Lower leg skin (tissue), 3 donors: ENCODE measurements around the gene YWHAQ.

Source experiments
- POLR2A ChIP-seq, 2 donors: fragments of 450-650 bp; IDR thresholded peaks; one replicate each; pipeline ENCODE4 v1.6.1; 2016 to 2017; ENCODE audit warnings: antibody characterized with exemption in 2 of 2, mild to moderate bottlenecking in 1 of 2, moderate library complexity in 1 of 2
- TF ChIP-seq, protein P1 (sequence below), 3 donors: fragments of 450-650 bp; IDR thresholded peaks; one replicate each; pipeline ENCODE4 v1.5.1; 2016; ENCODE audit warnings: antibody characterized with exemption in 3 of 3, mild to moderate bottlenecking in 3 of 3, moderate library complexity in 2 of 3

DNA sequence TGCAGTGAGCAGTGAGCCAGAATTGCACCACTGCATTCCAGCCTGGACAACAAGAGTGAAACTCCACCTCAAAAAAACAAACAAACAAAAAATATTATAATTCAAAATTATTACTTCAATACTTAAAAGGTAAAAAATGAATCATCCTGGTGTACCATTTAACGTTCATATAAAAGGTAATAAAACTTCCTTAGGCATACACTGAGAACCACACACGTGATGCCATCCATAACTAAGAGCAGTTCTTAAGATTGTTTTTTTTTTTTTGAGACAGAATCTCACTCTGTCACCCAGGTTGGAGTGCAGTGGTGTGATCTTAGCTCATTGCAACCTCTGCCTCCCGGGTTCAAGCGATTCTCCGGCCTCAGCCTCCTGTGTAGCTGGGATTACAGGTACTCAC lies 29.4 kb downstream of the YWHAQ start:
- TF ChIP-seq, protein P1, sequence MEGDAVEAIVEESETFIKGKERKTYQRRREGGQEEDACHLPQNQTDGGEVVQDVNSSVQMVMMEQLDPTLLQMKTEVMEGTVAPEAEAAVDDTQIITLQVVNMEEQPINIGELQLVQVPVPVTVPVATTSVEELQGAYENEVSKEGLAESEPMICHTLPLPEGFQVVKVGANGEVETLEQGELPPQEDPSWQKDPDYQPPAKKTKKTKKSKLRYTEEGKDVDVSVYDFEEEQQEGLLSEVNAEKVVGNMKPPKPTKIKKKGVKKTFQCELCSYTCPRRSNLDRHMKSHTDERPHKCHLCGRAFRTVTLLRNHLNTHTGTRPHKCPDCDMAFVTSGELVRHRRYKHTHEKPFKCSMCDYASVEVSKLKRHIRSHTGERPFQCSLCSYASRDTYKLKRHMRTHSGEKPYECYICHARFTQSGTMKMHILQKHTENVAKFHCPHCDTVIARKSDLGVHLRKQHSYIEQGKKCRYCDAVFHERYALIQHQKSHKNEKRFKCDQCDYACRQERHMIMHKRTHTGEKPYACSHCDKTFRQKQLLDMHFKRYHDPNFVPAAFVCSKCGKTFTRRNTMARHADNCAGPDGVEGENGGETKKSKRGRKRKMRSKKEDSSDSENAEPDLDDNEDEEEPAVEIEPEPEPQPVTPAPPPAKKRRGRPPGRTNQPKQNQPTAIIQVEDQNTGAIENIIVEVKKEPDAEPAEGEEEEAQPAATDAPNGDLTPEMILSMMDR (IDR thresholded peaks at IDR 0.05) = no peak
- TF ChIP-seq POLR2A (IDR thresholded peaks at IDR 0.05) = no peak
